Thyroid gland (tissue), 4 donors: Measurements from ENCODE around the gene DNAH1.
"Not testable (repeated sequence)": the region's sequence is repeated elsewhere in the genome, so short reads cannot be mapped to it uniquely, and the experiment has no call there.

Experiments
- CTCF ChIP-seq, 6 experiments: fragments of 200-600 bp in 3 of 6; fragments of 450-650 bp in 3 of 6; sonication (generic) in 3 of 6; IDR thresholded peaks; one replicate each; pipeline ENCODE4 v1.5.1; 2016 to 2019; ENCODE audit warnings: antibody characterized with exemption in 6 of 6, mild to moderate bottlenecking in 2 of 6, inconsistent platforms in 1 of 6, moderate library complexity in 1 of 6
- POLR2A ChIP-seq, 2 donors: fragments of 450-650 bp; IDR thresholded peaks; one replicate each; pipeline ENCODE4 v1.6.1; 2017; ENCODE audit warnings: antibody characterized with exemption in 2 of 2, mild to moderate bottlenecking in 2 of 2, moderate library complexity in 1 of 2

GRCh38 chr3:52274781-52275180, 41.3 kb upstream of the DNAH1 start:
- not testable (repeated sequence) for TF ChIP-seq CTCF, POLR2A (IDR thresholded peaks at IDR 0.05)
